HG03575 (cell line): ENCODE results near the gene EDAR.

Experiments used
- ATAC-seq: cut with Tn5 transposase; IDR thresholded peaks from one replicate; pipeline ENCODE4 v1.9.1; 2021; ENCODE audit not compliant: unreplicated experiment, insufficient number of reproducible peaks, low FRiP score; ENCODE audit errors: extremely low read depth

EDAR gene

GRCh38 chr2:108944601-108945331, 44.3 kb downstream of the EDAR start:
- no peak for ATAC-seq

GRCh38 chr2:108943751-108944150, 45.3 kb downstream of the EDAR start:
- no peak for ATAC-seq

DNA sequence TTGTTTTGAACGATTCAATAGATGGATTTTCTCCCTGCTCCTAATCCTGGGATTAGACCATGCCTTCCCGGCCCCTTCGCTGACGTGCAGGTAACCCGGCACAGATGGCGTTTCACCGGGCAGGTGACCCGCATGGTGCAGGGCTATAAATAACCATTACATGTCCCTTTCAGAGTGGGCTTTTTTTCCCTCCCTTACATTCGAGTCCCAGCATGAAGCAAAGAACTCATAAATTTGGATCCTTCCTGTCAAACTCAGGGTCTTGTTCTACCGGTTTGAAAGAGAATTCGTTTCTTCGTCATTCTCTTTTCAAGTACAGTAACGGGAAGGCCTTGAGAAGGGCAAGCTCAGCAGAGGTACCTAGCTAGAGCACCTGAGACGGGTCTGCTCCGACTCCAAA, 46.1 kb downstream of the EDAR start:
- ATAC-seq, result no peak

DNA sequence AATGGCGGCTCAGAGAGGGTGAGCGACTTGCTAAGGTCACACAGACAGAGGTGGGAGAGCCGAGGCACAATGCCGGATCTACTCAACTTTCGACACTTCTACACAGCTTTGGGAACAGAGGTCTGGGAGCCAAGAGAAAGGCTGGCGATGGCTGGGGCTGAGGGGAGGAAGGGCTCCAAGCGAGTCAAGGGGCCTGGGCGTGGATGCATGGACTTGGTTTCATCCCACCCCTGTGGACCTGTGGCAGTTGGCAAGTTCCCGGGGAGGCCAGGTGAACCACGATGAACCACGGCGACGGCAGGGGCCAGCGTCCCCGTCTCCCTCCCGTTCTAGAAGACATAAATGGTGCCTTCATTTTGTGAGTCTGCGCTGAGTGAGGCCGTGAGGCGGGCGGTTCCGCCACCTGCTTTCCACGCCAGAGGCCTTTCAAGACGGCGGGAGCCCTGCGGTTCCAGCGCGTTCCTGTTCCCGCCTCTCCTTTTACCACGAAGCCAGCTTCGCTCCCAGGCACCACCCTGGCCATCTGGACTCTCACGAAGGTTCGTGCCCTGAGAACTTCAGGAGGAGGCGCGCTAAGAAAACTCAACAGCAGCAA, 46.7 kb downstream of the EDAR start:
- no peak for ATAC-seq

GRCh38 chr2:108941767-108942166, 47.3 kb downstream of the EDAR start:
- no peak for ATAC-seq

DNA sequence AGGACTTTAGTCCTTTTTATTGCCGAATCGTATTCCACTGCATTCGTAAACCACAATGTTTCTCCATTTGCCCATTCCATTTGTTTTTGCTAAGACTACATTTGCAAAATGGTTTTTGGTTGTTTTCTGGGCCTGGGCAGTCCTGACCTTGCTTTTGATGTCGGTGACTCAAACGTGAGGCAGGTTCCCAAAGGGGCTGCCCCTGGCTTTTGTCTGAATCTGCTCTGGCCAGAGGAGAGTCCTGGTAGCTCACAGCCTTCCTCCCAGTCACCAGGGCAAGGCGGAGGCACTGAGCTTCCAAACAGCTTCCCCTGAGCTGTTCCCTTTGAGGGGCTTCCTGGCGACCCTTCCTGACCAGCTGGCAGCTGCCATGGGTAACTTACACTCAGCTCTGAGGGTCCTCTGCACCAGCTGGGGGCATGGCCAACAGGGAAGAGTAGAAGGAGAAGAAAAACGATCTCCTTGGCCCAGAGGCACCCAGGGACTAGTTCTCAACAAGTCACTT, 47.8 kb downstream of the EDAR start:
- ATAC-seq, result no peak

DNA sequence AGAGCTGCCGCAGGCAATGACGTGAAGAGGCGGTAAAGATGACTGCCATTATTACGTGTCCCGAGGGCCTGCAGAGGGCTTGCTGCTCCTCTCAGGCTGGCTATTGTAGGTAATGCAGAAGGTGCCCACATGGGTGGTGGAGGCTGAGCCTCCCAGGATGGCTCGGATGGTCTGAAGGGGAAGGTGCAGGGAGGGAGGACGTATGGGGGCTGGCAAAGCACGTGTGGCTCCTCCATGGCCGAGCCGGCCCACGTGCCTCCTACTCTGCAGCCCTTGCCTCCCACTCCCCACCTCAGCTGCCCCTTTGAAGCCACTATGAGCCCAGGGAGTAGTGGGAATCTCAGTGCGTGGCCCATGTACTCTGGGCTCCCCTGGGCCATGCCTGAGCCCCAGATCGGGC, 48.9 kb downstream of the EDAR start:
- ATAC-seq, result no peak

- no peak for ATAC-seq
These were observed 50.8 kb downstream of the EDAR start for GRCh38 chr2:108938077-108938710.

- ATAC-seq, result no peak
These were observed 51.5 kb downstream of the EDAR start for GRCh38 chr2:108937367-108938017.

- no peak for ATAC-seq
These were observed 52.2 kb downstream of the EDAR start for GRCh38 chr2:108936866-108937265.

GRCh38 chr2:108936076-108936864, 52.8 kb downstream of the EDAR start:
- ATAC-seq, result no peak

- ATAC-seq, result no peak
These were observed 53.7 kb downstream of the EDAR start for GRCh38 chr2:108935271-108935741.

GRCh38 chr2:108934583-108935245, 54.3 kb downstream of the EDAR start:
- ATAC-seq, result no peak

DNA sequence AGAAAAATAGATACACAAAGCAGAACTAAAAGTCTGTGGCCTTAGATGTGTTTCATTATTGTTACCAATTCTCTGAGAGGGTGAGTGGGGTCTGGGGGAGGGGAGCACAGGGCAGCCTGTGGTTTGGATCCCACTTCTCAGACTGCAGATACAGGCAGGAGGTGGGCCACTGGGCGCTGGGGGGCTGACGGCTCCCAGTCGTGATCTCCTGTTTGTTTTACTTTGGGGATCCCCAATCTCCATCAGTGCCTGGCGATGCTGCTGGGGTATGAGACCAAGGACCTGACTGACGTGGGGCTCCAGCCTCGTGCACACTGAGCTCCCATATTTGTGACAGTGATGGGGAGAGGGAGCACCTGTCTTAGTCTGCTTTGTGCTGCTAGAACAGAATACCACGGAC, 54.9 kb downstream of the EDAR start:
- no peak for ATAC-seq

DNA sequence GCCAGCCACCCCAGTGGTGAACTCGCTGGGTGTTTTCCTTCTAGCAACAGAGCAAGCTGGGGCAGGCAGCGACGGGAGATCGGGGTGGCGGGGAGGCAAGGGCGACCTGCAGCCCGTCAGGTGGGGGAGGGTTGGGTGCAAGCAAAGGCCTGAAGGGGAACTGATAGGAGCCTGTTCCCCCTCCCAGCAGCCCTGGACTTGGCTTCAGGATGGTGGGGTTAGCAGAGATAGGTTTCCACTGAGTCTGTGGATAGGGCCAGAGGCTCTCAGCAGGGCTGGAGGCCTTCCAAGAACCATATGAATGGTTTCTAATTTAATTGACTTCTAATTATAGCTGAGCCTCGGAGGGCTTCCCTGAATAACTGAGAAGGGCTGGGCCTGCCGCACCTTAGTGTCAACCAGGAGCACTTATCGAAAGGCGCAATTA, 55.3 kb downstream of the EDAR start:
- ATAC-seq, result no peak

- no peak for ATAC-seq
These were observed 56.2 kb downstream of the EDAR start for GRCh38 chr2:108932736-108933332.

DNA sequence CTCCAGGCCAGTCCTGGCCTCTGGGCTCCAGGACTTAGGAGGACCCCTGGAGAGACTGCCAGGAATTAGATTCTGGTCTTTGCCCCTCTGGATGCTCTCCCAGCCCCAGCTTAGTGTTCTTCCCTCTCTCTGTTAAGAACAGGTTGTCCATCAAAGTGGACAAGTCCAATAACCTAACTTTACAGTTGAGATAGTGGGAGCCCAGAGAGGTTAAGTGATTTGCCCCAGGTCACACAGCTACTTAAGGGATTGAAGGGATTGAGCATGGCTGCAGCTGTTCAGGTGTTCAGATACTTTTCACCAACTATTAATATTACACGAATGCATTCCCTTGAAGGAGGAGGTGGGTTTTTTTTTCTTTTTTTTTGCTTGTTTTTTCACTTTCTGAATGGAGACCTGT, 57.6 kb downstream of the EDAR start:
- ATAC-seq, result no peak

DNA sequence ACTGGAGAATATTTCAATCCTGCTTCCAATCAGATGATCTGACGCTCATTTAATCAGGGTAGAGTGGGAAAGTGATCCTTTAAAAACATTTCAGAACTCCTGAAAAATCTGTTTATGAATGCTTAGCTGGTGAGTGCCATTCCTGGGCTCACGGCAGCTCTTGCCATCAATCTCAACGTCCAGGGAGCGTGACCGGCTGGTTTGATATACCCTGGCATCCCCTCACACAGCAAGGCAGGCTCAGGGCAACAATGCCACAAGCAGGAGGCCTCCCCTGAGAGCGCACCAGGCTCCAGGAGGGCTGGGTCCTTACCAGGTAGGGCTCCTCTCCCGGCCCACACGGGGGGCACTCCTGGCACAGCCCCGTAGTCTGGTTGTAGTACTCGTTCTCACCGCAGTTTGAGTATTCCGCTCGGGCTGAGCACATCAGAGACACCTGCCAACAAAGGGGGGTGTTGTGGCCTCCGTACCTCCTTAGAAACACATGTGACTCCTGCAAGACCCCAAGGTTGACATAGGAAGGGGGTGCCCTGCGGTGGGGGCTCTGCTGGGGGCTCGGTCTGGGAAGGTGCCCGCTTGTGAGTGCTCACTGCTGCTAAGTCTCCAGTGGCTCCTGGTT, 59.1 kb downstream of the EDAR start:
- ATAC-seq, result no peak
